HS-27A (cell line): Measurements from ENCODE around the gene DBET.
"Not testable (repeated sequence)": the region's sequence is repeated elsewhere in the genome, so short reads cannot be mapped to it uniquely, and the experiment has no call there.

Experiments used
- DNase-seq: peaks from one replicate; pipeline ENCODE4 v3.0.0-alpha.2; 2012; ENCODE audit warnings: low read depth, missing footprints

DBET gene

DNA sequence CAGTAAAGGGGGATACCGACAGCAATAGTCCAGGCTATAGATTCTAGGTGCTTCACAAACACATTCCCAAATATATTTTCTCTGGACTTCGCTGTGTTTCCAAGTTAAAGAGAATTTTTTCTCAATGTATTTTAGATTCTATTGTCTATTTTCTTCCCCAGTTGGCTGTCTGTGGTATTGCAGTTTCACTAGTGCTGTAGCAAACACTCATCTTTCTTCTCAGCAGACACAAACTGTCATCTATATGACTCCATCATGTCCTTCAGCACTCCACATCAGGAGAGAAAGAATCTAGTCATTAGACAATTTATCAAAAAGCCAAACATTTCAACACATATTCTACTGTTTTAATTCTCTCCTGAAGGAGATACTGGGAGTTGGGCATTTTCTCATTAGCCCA is at the start of gene DBET:
TSS of gene DBET (plus strand) at position 161 of the 400 bp plus-strand sequence.
- not testable (repeated sequence) for DNase-seq

DNA sequence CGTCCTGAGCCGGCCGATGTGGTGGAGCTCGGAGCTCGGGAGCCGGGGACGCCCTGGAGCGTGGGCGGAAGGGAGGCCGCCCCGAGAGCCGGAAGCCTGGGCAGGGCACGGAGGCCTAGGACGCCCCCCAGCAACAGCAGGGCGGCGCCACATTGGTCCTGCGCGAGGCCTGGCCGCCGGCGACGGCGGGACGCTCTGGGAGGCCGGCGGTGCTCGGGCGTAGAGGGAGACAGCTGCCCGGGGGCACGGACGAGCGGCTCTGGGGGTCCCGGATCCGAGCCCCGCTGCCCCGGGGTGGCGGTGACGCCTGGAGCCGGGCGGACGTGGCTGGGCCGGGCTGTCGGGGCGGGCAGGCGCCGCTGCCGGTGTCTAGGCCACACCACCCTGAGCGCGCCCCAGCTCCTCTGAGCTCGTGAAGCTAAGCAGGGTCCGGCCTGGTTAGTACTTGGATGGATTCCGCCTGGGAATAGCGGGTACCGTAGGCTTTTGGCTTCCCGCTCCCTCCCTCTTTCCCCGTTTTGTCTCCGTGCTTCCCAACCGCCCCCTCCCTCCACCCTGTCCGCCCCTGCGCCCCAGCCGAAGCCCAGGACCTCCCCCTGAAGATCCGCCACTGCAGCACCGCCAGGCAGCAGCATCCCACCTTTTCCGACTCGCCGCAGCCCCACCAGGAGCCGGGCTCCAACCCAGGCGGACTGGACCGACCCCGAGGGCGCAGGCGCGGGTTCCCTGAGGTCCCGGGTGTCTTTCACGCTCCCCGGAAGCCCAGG is 49.3 kb upstream of the DBET start:
- DNase-seq = no peak

DNA sequence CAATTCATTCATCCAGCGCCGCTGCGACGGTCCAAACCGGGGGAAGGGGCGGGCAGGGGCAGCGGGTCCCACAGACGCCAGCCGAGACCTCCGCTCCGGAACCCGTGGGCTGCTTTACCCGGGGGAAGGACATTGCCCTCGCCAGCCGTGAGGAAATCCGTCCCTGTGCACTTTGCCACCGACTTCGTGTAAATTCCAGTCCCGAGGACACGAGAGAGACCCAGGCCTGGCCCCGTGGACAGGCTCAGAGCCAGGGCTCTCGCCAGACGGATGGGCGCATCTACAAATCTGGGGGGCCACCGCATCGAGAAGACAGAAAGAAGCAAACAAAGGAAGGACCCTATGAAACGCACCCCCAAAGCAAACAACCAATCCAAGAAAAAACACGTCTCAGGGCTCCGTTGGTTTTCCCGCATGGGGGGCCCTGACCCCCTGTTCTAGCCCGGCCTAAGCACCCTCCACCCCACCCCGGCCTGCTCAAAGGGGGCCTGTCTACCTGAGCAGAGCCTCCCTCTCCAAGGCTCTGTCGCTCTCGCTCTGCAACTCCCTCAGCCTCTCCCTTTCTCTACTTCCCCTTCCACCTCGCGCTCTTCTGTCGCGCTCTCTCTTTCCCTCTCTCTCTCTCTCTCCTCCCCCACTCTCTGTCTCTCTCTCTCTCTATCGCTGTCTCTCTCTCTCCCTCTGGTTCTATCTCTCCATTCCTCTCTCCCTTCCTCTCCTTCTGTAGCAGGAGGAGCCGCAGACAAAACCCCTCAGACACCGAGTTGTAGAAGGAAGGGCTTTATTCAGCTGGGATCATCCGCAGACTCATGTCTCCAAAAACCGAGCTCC is 48.5 kb upstream of the DBET start:
- no peak for DNase-seq

DNA sequence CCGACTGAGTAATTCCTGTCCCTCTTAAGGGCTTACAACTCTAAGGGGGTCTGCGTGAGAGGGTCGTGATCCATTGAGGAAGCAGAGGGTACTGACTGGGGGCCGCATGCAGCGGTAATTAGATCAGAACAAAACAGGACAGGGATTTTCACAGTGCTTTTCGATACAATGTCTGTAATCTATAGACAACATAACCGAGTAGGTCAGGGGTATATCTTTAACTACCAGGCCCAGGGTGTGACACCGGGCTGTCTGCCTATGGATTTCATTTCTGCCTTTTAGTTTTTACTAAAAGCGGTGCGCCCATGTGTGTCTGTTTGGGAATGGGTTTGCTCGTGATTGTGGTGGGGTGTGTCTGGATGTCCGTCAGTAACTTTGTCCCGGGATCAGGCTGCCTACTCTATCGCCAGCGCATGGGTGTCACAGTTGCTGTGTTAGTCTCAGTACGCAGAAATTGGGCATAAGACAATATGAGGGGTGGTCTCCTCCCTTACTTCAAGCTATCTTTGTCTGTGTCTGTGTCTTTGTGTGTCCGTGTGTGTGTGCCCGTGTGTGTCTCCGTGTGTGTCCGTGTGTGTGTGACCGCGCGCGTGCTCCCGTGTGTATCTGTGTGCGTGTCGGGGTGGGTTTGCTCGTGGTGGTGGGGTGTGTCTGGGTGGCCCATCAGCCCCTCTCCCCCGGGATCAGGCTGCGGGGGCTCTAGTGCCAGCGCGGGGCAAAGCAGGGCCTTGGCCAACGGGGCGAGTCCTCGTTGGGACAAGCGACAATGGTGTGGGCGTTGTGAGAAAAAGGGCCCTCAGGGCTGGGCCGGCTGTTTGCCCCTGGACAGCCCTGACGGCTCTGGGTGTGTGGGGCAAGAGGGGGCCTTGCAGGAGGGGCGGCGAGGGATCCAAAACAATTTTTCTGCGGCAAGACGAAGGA is 47.7 kb upstream of the DBET start:
- no peak for DNase-seq

DNA sequence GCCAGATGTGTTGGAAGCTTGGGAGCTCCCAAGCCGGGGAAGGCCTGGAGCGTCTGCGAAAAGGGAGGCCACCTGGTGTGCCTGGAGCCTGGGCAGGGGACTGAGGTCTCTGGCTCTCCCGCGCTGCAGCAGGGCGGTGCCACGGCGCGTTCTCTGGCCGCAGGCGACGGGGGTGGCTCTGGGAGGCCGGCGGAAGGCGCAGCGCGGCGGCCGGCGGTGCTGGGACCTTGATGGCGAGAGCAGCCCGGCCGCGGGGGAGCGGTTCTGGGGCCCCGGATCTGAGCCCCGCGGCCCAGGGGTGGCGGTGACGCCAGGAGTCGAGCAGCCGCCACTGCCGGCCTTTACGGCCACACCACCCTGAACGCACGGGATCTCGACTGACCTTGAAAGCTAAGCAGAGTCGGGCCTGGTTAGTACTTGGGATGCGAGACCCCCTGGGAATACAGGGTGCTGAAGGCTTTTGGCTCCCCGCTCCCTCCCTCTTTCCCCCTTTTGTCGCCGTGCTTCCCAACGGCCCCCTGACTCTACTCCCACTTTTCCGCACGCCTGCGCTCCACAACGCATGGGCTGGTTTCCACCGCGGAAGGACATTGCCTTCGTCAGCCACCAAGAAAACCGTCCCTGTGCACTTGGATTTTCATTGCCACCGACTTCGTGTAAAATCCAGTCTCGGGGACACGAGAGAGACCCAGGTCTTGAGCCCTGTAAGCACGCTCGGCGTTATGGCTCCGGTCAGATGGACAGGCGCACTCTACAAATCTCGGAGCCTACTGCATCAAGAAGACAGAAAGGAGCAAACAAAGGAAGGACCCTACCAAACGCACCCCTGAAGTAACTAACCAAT is 46.7 kb upstream of the DBET start:
- no peak for DNase-seq

DNA sequence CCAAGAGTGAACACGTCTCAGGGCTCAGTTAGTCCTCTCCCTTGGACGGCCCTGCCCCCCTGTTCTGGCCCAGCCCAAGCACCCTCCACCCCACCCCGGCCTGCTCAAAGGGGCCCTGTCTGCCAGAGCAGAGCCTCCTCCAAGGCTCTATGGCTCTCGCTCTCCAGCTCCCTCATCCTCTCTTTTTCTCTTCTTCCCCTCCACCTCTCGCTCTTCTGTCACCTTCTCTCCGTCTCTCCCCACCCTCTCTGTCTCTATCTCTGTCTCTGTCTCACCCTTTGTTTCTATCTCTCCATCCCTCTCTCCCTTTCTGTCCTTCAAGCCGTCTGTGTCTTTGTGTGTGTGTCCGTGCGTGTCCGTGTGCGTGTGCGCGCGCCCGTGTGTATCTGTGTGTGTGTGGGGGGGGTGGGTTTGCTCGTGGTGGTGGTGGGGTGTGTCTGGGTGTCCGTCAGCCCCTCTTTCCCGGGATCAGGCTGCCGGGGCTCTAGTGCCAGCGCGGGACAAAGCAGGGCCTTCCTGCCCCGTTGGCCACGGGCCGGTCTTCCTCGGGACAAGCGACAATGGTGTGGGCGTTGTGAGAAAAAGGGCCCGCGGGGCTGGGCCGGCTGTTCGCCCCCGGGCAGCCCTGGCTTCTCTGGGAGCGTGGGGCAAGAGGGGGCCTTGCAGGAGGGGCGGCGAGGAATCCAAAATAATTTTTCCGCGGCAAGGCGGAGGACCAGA is 45.9 kb upstream of the DBET start:
- no peak for DNase-seq

DNA sequence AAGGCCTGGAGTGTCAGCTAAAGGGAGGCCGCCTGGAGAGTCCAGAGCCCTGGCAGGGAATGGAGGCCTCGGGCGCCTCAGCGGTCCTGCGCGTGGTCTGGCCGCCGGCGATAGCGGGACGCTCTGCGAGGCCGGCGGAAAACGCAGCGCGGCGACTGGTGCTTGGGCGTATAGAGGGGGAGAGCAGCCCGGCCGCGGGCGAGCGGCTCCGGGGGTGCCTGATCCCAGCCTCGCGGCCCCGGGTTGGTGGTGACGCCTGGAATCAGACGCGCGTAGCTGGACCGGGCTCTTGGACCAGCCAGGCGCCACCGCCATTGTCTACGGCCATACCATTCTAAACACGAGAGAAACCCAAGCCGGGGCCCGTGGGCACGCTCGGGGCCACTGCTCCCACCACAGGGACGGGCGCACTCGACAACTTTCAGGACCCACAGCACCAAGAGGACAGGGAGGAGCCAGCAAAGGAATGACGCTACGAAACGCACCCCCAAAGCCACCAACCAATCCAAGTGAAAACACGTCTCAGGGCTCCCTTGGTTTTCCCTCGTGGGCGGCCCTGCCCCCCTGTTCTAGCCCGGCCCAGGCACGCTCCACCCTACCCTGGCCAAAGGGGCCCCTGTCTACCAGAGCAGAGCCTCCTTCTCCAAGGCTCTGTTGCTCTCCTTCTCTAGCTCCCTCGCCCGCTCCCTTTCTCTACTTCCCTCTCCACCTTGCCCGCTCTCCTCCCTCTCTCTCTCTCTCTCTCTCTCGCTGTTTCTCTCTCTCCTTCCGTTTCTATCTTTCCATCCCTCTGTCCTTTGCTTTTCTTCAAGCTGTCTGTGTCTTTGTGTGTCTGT is 45.1 kb upstream of the DBET start:
- DNase-seq = no peak

DNA sequence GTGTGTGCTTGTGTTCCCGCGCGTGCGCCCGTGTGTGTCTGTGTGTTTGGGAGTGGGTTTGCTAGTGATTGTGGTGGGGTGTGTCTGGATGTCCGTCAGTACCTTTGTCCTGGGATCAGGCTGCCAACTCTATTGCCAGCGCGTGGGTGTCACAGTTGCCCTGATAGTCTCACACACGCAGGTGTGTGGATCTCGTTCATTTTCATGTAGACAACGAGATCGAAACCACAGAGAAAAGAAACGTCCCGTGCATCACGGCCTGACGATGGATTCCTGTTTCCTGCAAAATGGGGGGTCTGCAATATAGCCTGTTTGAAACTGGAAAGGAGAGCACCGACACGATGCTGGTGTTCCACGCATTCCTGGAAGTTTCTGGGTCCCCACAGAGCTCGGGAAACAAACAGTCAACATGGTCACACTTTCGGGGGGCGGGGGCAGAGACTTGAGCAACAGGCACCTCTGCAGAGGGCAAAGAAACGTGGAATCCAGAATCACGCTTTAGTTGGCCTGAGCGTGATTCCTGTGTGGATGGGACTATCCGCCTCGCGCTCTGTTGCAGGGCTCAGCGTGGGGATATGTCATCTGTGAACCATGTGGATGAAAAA is 44.3 kb upstream of the DBET start:
- DNase-seq = not testable (repeated sequence)

DNA sequence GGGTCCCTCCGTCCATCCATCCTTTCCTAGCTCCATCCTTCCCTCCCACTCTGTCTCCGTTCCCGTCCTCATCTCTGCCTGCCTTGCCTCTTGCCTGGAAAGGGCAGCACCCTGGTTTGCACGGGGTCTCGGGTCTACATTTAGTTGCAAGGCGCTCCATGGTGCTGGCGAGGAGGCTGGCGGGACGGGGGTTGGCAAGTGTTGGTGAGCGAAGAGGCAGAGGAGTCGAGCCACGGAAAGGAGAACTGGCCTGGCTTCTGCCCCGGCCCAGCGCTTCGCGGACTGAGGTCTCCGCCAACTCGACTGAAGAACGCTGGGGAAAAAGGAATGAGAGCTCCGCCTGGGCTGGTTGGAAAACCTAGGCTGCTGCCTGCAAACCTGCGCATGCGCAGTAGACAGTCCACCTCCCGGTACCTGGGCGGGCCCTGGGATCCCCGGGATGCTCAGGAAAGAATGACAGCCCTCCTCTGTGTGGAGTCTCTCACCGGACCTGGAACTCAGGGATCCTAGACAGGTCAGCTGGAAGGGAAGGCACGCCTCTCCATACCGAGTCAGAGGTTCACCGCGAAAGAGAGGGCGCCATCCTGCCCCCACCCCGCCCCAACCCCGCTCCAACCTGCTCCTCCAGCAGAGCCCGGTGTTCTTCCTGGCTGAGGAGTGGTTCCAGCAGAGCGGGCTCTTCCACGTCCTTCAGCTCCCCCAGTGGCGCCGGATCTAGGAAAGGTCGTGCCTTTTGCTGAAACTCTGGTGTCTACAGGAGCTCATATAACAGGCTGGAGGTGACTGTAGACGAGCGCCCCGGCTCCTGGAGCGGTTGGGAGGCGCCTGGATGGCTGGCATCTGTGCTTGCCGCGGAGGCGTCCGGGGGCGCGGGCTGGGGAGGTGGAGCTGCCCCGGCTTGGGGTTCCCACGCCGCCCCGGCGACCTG is 43.2 kb upstream of the DBET start:
- DNase-seq = no peak

DNA sequence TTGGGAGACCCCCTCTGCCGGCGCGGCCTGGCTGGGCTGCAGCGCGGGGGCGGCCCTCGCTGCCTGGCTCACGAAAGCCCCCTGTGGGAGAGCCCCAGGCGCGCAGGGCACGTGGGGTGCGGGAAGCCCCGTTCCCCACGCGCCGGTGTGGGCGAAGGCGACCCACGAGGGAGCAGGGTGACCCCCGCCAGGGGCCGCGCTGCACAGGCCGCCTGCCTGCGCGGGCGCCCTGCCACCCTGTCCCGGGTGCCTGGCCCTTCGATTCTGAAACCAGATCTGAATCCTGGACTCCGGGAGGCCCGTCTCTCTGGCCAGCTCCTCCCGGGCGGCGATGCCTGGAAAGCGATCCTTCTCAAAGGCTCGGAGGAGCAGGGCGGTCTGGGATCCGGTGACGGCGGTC is 42.3 kb upstream of the DBET start:
- not testable (repeated sequence) for DNase-seq

DNA sequence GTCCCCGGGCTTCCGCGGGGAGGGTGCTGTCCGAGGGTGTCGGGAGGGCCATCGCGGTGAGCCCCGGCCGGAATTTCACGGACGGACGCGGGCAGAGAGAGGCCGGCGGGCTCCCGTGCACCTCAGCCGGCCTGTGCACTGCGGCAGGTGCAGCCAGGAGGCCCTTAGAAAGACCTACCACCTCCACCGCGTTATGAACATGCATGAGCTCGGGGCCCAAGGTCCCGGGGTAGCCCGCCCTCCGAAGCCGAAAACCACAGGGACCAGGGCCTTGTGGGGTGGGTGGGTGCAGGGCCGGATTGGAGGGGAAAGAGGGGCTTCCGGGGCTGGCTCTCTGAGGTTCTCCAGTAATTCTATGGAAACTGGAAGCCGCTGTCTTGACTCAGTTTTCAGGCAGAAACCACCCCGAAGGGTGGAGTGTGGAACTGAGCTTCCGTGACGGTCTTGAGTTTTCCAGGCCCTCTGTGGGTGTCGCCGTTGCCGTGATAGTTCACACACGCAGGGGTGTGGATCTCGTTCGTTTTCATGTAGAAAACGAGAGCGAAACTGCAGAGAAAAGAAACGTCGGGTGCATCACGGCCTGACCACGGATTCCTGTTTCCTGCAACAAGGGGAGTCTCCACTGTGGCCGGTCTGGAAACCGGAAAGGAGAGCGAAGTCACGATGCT is 41.6 kb upstream of the DBET start:
- DNase-seq = not testable (repeated sequence)

DNA sequence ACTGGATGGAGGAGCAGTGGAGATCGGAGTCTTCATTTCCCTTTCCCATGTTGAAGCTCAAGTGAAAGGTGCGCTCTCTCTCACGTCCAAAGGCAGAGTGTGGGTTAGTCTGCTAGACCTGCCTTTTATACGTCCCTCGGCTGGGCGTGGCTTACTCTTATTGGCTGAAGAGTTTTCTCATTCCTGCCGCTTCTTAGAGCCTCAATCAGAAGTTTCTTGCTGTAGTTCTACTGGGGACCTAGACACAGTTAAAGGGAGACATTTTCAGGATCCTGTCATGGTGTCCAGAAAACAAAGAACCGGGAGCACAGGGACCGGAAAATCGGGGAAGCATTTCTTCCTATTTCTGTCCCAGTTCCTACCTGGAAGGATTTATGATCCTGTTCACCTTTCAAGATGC is 37.1 kb upstream of the DBET start, which contains the start of gene FRG2:
TSS of gene FRG2 (minus strand) at position 101 of the 400 bp plus-strand sequence. CDS start at position 49, 52 bp downstream.
- not testable (repeated sequence) for DNase-seq

DNA sequence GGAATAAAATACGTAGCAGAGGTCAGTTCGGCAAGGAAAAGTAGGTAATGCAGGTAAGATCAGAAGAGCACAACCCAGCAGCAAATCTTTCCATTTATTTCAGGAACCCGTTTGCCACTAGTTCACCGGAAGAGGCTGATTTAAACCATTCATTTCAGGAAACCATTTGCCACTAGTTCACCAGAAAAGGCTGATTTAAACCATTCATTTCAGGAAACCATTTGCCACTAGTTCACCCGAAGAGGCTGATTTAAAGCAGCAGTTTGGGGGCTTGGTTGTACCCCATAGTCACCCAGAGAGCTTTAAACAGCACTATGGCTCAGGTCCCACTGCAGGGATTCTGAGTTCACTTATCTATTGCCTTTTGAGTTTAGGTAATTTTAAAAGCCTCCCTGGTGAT is 33.0 kb upstream of the DBET start:
- not testable (repeated sequence) for DNase-seq

DNA sequence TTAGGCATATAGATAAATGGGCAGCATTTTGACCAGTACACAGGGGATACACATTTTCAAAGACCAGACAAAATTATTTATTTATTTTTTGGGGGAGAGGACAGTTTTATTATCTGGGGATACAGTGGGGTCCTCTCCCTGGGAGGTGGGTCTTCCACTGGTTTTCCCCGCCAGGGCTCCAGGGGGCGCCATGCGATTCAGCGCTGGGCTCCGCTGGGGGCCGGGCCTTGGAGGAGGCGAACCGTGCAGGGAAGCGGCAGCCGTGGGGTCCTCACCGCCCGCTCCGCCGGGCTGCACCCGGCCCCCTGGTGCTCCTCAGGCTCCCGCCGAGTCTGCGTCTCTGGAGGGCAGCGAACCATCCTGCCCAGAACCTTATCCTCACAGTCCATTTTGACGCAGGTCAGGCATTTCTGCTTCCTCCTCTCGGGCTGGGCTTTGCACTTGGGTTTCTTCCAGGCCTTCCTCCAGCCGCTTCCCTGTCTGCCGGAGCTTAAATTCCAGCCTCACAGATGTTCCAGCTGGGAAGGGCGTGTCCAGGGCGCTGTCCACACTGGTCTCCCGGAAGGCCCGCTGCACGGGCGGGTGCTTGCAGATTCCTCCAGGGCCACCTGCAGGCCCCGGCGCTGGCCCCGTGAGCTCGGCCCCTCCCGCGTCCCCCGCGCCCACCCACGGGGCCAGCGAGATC is 26.5 kb upstream of the DBET start:
- not testable (repeated sequence) for DNase-seq

DNA sequence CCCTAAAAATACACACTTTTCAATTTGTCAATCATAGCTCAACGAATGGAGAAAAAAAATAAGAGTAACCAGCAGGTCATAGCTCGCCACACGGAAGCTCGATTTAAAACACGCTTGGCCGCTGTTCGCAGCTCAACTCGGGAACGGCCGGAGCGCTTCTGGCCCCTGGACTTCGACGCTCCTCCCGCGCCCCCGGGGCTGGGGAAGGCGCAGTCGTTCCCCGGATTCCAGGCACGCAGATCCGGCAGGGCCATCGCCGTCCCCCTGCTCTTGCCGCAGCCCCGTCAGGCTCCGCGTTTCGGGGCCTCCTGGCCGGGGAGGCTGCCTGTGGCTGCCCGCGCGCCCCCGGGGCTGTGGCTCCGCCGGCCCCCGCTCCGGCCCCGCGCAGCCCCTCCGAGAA is 23.4 kb upstream of the DBET start:
- not testable (repeated sequence) for DNase-seq

DNA sequence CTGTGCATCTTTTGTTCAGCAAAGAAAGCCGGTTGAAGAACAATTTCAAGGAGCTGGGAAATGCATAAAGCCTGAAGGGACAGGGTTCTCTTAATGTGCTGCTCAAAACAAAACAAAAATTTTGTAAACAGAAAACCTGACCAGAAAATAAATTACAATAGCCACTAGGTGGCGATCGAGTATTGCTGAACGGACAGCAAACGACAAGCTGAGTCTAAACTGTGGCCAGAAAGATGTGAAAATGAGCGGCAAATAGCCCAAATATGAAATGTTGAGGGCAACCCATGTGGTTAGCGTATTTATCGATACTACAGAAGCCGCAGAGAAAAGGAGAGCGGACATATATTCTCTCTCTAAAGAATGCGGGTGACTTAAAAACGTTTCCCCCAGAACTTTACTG is 16.7 kb upstream of the DBET start:
- not testable (repeated sequence) for DNase-seq
